HEK293 (cell line): ENCODE data around the gene KCNQ2.

ENCODE experiments used
- CTCF ChIA-PET: fragments of 350-600 bp; formaldehyde crosslinking; extraction: SDS; loops from one replicate; lab custom pipeline; 2021; ENCODE audit warnings: antibody characterized with exemption; lab: Yijun Ruan, JAX
- POLR2A ChIA-PET: fragments of 300-600 bp; formaldehyde crosslinking; extraction: SDS; loops from one replicate; lab custom pipeline; 2020; ENCODE audit warnings: antibody characterized with exemption, inconsistent platforms; lab: Yijun Ruan, JAX
- H3K27ac ChIP-seq: fragments of 200-500 bp; sonication (Bioruptor generic); 2 replicates; pipeline ENCODE4 v1.5.1; 2014; ENCODE audit warnings: low read depth, low read length, control low read depth, inconsistent platforms; ENCODE audit errors: extremely low read depth
- H3K36me3 ChIP-seq, 2 experiments: fragments of 200-500 bp in 1 of 2; sonication (Bioruptor generic) in 1 of 2; 1 replicate in 1 of 2; 2 replicates in 1 of 2; pipeline ENCODE4 v1.5.1; 2014 to 2017; ENCODE audit warnings: inconsistent platforms in 2 of 2, low read length in 2 of 2; ENCODE audit not compliant: control insufficient read depth in 2 of 2, insufficient read depth in 1 of 2
- H3K4me1 ChIP-seq: fragments of 200-500 bp; sonication (Bioruptor generic); 2 replicates; pipeline ENCODE4 v1.5.1; 2014; ENCODE audit warnings: mild to moderate bottlenecking, low read length, inconsistent platforms; ENCODE audit not compliant: control insufficient read depth, insufficient read depth
- H3K4me3 ChIP-seq: 2 replicates; pipeline ENCODE4 v1.5.1; 2011; ENCODE audit warnings: low read depth, mild to moderate bottlenecking, control low read depth, low read length, moderate library complexity
- H3K9me3 ChIP-seq: fragments of 200-500 bp; sonication (Bioruptor generic); 2 replicates; pipeline ENCODE4 v1.5.1; 2014; ENCODE audit warnings: low read depth, low read length, inconsistent platforms; ENCODE audit not compliant: control insufficient read depth, insufficient read depth
- BCL11A ChIP-seq: fragments of 450-650 bp; formaldehyde crosslinking; IDR thresholded peaks from 2 replicates; pipeline ENCODE4 v1.5.1; 2016; ENCODE audit warnings: low read depth, missing biosample characterization, missing genetic modification characterization
- ELK4 ChIP-seq: IDR thresholded peaks from 2 replicates; pipeline ENCODE4 v1.6.1; 2011; ENCODE audit warnings: mild to moderate bottlenecking, low read depth, low read length, borderline replicate concordance
- GFI1B ChIP-seq: fragments of 450-650 bp; formaldehyde crosslinking; IDR thresholded peaks from 2 replicates; pipeline ENCODE4 v1.5.1; 2016; ENCODE audit warnings: missing biosample characterization, missing genetic modification characterization
- HOXD13 ChIP-seq: sonication (generic); formaldehyde crosslinking; IDR thresholded peaks from 2 replicates; pipeline ENCODE4 v1.8.0; 2022; ENCODE audit warnings: missing genetic modification reagents, borderline replicate concordance
- IKZF3 ChIP-seq: fragments of 450-650 bp; IDR thresholded peaks from 2 replicates; pipeline ENCODE4 v1.5.0; 2018; ENCODE audit warnings: missing biosample characterization, mild to moderate bottlenecking, missing genetic modification characterization, moderate library complexity
- KLF1 ChIP-seq: fragments of 450-650 bp; formaldehyde crosslinking; IDR thresholded peaks from 2 replicates; pipeline ENCODE4 v1.5.1; 2016; ENCODE audit warnings: missing biosample characterization, missing genetic modification characterization
- KLF8 ChIP-seq: fragments of 450-650 bp; formaldehyde crosslinking; IDR thresholded peaks from 2 replicates; pipeline ENCODE4 v1.5.1; 2016; ENCODE audit warnings: missing biosample characterization, missing genetic modification characterization
- KLF9 ChIP-seq: fragments of 450-650 bp; formaldehyde crosslinking; IDR thresholded peaks from 2 replicates; pipeline ENCODE4 v1.5.1; 2016; ENCODE audit warnings: missing biosample characterization, missing genetic modification characterization, low read depth
- MZF1 ChIP-seq: fragments of 450-650 bp; formaldehyde crosslinking; IDR thresholded peaks from 2 replicates; pipeline ENCODE4 v1.5.1; 2017; ENCODE audit warnings: missing biosample characterization, missing genetic modification characterization, borderline replicate concordance
- REPIN1 ChIP-seq: fragments of 450-650 bp; formaldehyde crosslinking; IDR thresholded peaks from 2 replicates; pipeline ENCODE4 v1.5.1; 2017; ENCODE audit warnings: missing biosample characterization, missing genetic modification characterization, low read depth
- WT1 ChIP-seq: fragments of 450-650 bp; formaldehyde crosslinking; IDR thresholded peaks from 2 replicates; pipeline ENCODE4 v1.5.1; 2016; ENCODE audit warnings: missing biosample characterization, missing genetic modification characterization
- ZBTB10 ChIP-seq: fragments of 450-650 bp; formaldehyde crosslinking; IDR thresholded peaks from 2 replicates; pipeline ENCODE4 v1.5.1; 2016; ENCODE audit warnings: missing biosample characterization, missing genetic modification characterization
- ZBTB26 ChIP-seq: fragments of 450-650 bp; formaldehyde crosslinking; optimal IDR thresholded peaks from 2 replicates; pipeline ENCODE3; 2016; ENCODE audit warnings: missing biosample characterization, mild to moderate bottlenecking, missing genetic modification characterization
- ZBTB49 ChIP-seq: fragments of 450-650 bp; formaldehyde crosslinking; IDR thresholded peaks from 2 replicates; pipeline ENCODE4 v1.5.1; 2016; ENCODE audit warnings: missing biosample characterization, missing genetic modification characterization, low read depth
- ZFHX2 ChIP-seq: fragments of 450-650 bp; formaldehyde crosslinking; conservative IDR thresholded peaks from 2 replicates; pipeline ENCODE4 v1.5.1; 2016; ENCODE audit warnings: missing biosample characterization, missing genetic modification characterization
- ZFP37 ChIP-seq: fragments of 450-650 bp; formaldehyde crosslinking; IDR thresholded peaks from 2 replicates; pipeline ENCODE4 v1.5.1; 2016; ENCODE audit warnings: missing biosample characterization, missing genetic modification characterization
- ZNF10 ChIP-seq: fragments of 450-650 bp; formaldehyde crosslinking; IDR thresholded peaks from 2 replicates; pipeline ENCODE4 v1.5.1; 2017; ENCODE audit warnings: missing biosample characterization, missing genetic modification characterization
- ZNF132 ChIP-seq: fragments of 450-650 bp; formaldehyde crosslinking; IDR thresholded peaks from 2 replicates; pipeline ENCODE4 v1.5.1; 2017; ENCODE audit warnings: missing biosample characterization, missing genetic modification characterization, borderline replicate concordance
- ZNF174 ChIP-seq: fragments of 450-650 bp; formaldehyde crosslinking; IDR thresholded peaks from 2 replicates; pipeline ENCODE4 v1.5.0; 2017; ENCODE audit warnings: missing biosample characterization, mild to moderate bottlenecking, missing genetic modification characterization
- ZNF214 ChIP-seq: fragments of 450-650 bp; formaldehyde crosslinking; IDR thresholded peaks from 2 replicates; pipeline ENCODE4 v1.5.1; 2017; ENCODE audit warnings: missing biosample characterization, mild to moderate bottlenecking, missing genetic modification characterization, borderline replicate concordance
- ZNF223 ChIP-seq: fragments of 450-650 bp; formaldehyde crosslinking; IDR thresholded peaks from 2 replicates; pipeline ENCODE4 v1.5.1; 2016; ENCODE audit warnings: missing biosample characterization, missing genetic modification characterization
- ZNF266 ChIP-seq: fragments of 450-650 bp; formaldehyde crosslinking; IDR thresholded peaks from 2 replicates; pipeline ENCODE4 v1.5.1; 2016; ENCODE audit warnings: missing biosample characterization, missing genetic modification characterization, low read depth
- ZNF433 ChIP-seq: fragments of 450-650 bp; formaldehyde crosslinking; IDR thresholded peaks from 2 replicates; pipeline ENCODE4 v1.5.1; 2016; ENCODE audit warnings: missing biosample characterization, missing genetic modification characterization, low read depth
- ZNF514 ChIP-seq: fragments of 450-650 bp; formaldehyde crosslinking; IDR thresholded peaks from 2 replicates; pipeline ENCODE4 v1.5.1; 2016; ENCODE audit warnings: missing biosample characterization, missing genetic modification characterization
- ZNF658 ChIP-seq: fragments of 450-650 bp; formaldehyde crosslinking; IDR thresholded peaks from 2 replicates; pipeline ENCODE4; 2016; ENCODE audit warnings: missing biosample characterization, missing genetic modification characterization
- ZNF747 ChIP-seq: fragments of 450-650 bp; formaldehyde crosslinking; IDR thresholded peaks from 2 replicates; pipeline ENCODE4 v1.5.1; 2016; ENCODE audit warnings: missing biosample characterization, missing genetic modification characterization
- ZSCAN16 ChIP-seq: fragments of 450-650 bp; formaldehyde crosslinking; IDR thresholded peaks from 2 replicates; pipeline ENCODE4 v1.5.1; 2016; ENCODE audit warnings: missing biosample characterization, missing genetic modification characterization
- ZSCAN18 ChIP-seq: fragments of 450-650 bp; formaldehyde crosslinking; IDR thresholded peaks from 2 replicates; pipeline ENCODE4 v1.5.1; 2016; ENCODE audit warnings: missing biosample characterization, missing genetic modification characterization
- TF ChIP-seq, protein P1 (sequence below): fragments of 450-650 bp; formaldehyde crosslinking; IDR thresholded peaks from 2 replicates; pipeline ENCODE4 v1.5.1; 2016; ENCODE audit warnings: missing biosample characterization, missing genetic modification characterization

The KCNQ2 gene

GRCh38 chr20:63350597-63351325, 121.7 kb downstream of the KCNQ2 start:
- Histone ChIP-seq H3K4me1 (no peaks in the 10 kb centered on the region), H3K27ac (no peak overlapping the region), H3K36me3 (no peaks in the 10 kb centered on the region), H3K9me3 (no peaks in the 10 kb centered on the region), H3K4me3 (no peak overlapping the region)
- POLR2A ChIA-PET, result no interaction called here
- CTCF ChIA-PET, result no interaction called here
- no peak for TF ChIP-seq ZNF747 (tag by site-specific recombination)
- no peak for TF ChIP-seq ZNF433 (tag by site-specific recombination)
- TF ChIP-seq ZNF223 (tag by site-specific recombination), result no peak
- peak; percentile 99 for TF ChIP-seq KLF8 (tag by site-specific recombination)
- peak; percentile 55 for TF ChIP-seq ZFHX2 (tag by site-specific recombination)
- TF ChIP-seq IKZF3, result no peak
- no peak for TF ChIP-seq MZF1 (tag by site-specific recombination)
- TF ChIP-seq ZSCAN18, result no peak
- no peak for TF ChIP-seq ZNF132 (tag by site-specific recombination)
- no peak for TF ChIP-seq HOXD13
- no peak for TF ChIP-seq ZNF514
- TF ChIP-seq KLF1 (tag by site-specific recombination), result peak; percentile 91
- no peak for TF ChIP-seq ZBTB49 (tag by site-specific recombination)
- TF ChIP-seq, protein P1, sequence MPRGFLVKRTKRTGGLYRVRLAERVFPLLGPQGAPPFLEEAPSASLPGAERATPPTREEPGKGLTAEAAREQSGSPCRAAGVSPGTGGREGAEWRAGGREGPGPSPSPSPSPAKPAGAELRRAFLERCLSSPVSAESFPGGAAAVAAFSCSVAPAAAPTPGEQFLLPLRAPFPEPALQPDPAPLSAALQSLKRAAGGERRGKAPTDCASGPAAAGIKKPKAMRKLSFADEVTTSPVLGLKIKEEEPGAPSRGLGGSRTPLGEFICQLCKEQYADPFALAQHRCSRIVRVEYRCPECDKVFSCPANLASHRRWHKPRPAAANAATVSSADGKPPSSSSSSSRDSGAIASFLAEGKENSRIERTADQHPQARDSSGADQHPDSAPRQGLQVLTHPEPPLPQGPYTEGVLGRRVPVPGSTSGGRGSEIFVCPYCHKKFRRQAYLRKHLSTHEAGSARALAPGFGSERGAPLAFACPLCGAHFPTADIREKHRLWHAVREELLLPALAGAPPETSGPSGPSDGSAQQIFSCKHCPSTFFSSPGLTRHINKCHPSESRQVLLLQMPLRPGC, result no peak
- TF ChIP-seq KLF9, result peak; percentile 80
- TF ChIP-seq REPIN1, result no peak
- TF ChIP-seq ZNF658, result no peak
- no peak for TF ChIP-seq ELK4
- no peak for TF ChIP-seq ZSCAN16
- TF ChIP-seq ZBTB10 (tag by site-specific recombination), result no peak
- TF ChIP-seq ZBTB26, result peak; percentile 5
- no peak for TF ChIP-seq ZNF214 (tag by site-specific recombination)
- TF ChIP-seq GFI1B (tag by site-specific recombination), result no peak
- TF ChIP-seq ZNF266, result no peak
- no peak for TF ChIP-seq BCL11A (tag by site-specific recombination)
- no peak for TF ChIP-seq ZNF10 (tag by site-specific recombination)
- TF ChIP-seq WT1, result no peak
- TF ChIP-seq ZFP37 (tag by site-specific recombination), result no peak
- TF ChIP-seq ZNF174 (tag by site-specific recombination), result no peak
